ENCODE data around the gene FADS3. TPM values are rescaled to one million over a fixed set of nuclear protein-coding genes. Genes with fewer than 3 reads are reported as not detected.
A peak's percentile ranks its signal among the peaks of the same experiment; 100 is the strongest.

The FADS3 gene
- total RNA-seq, 1 experiment from 2014 or later: 67.9 TPM

- H3K4me2 ChIP-seq (ENCODE audit: low read length): no peak overlapping the region
- ChIA-PET POLR2A (ENCODE audit: unreplicated experiment) (no interaction called here), CTCF (interaction anchor here (1.5 kb wide), 1 partner anchor 178 kb away, joined by 4 read pairs; no protein-coding TSS in a partner anchor)
- no peaks in the 10 kb centered on the region for H3K9me3 ChIP-seq (ENCODE audit: low read length)
- no peaks in the 10 kb centered on the region for H3K4me1 ChIP-seq (ENCODE audit: insufficient read depth, low read length)
- no peak for ATAC-seq
- H2AFZ ChIP-seq (ENCODE audit: low read length): no peak overlapping the region
- no peak overlapping the region for H3K9ac ChIP-seq (ENCODE audit: low read length)
- intact Hi-C loops (cut with micrococcal nuclease): no loop called here
- H3K27me3 ChIP-seq (ENCODE audit: low read length): no peaks in the 10 kb centered on the region
- no peak overlapping the region for H3K4me3 ChIP-seq (ENCODE audit: low read length)
- H3F3A ChIP-seq (ENCODE audit: low read length, unreplicated experiment): no peaks in the 10 kb centered on the region
- no peak for TF ChIP-seq EZH2phosphoT487 (IDR thresholded peaks at IDR 0.05; ENCODE audit: borderline replicate concordance, low read length)
- TF ChIP-seq CTCF (conservative IDR thresholded peaks at IDR 0.05; ENCODE audit: low read depth, low read length): no peak
- TF ChIP-seq EZH2 (IDR thresholded peaks at IDR 0.05; ENCODE audit: low read length, unreplicated experiment): no peak
- BruUV-seq (replicated peaks): no TSS peak
- H3K79me2 ChIP-seq (ENCODE audit: low read length): no peaks in the 10 kb centered on the region
- no peaks in the 10 kb centered on the region for H4K20me1 ChIP-seq (ENCODE audit: low read length)
- no peaks in the 10 kb centered on the region for H3K36me3 ChIP-seq (ENCODE audit: low read depth, low read length)
- H3K27ac ChIP-seq (ENCODE audit: low read length): no peak overlapping the region
- DNase-seq: no peak
- H3K9me2 ChIP-seq (replicated peaks; ENCODE audit: low read length): no peaks in the 10 kb centered on the region
These were observed 12.5 kb upstream of the FADS3 start for GRCh38 chr11:61903845-61904244.

GRCh38 chr11:61902313-61902712 is 11.0 kb upstream of the FADS3 start:
- BruUV-seq (replicated peaks): no TSS peak
- no peak overlapping the region for H3K4me2 ChIP-seq (ENCODE audit: low read length)
- no peaks in the 10 kb centered on the region for H3K9me3 ChIP-seq (ENCODE audit: low read length)
- no peaks in the 10 kb centered on the region for H3K79me2 ChIP-seq (ENCODE audit: low read length)
- H3K4me1 ChIP-seq (ENCODE audit: insufficient read depth, low read length): no peaks in the 10 kb centered on the region
- H3K4me3 ChIP-seq (ENCODE audit: low read length): no peak overlapping the region
- H3K27ac ChIP-seq (ENCODE audit: low read length): no peak overlapping the region
- ChIA-PET POLR2A (ENCODE audit: unreplicated experiment) (interaction anchor here (0.5 kb wide), 1 partner anchor 208 kb away, joined by 9 read pairs; no protein-coding TSS in a partner anchor), CTCF (no interaction called here)
- H2AFZ ChIP-seq (ENCODE audit: low read length): no peak overlapping the region
- no peaks in the 10 kb centered on the region for H3K27me3 ChIP-seq (ENCODE audit: low read length)
- no peaks in the 10 kb centered on the region for H3K9me2 ChIP-seq (replicated peaks; ENCODE audit: low read length)
- no peaks in the 10 kb centered on the region for H3F3A ChIP-seq (ENCODE audit: low read length, unreplicated experiment)
- no peak for ATAC-seq
- no peaks in the 10 kb centered on the region for H3K36me3 ChIP-seq (ENCODE audit: low read depth, low read length)
- intact Hi-C loops (cut with micrococcal nuclease): no loop called here
- DNase-seq: no peak
- no peak overlapping the region for H3K9ac ChIP-seq (ENCODE audit: low read length)
- H4K20me1 ChIP-seq (ENCODE audit: low read length): no peaks in the 10 kb centered on the region
- no peak for TF ChIP-seq EZH2phosphoT487 (IDR thresholded peaks at IDR 0.05; ENCODE audit: borderline replicate concordance, low read length)
- no peak for TF ChIP-seq EZH2 (IDR thresholded peaks at IDR 0.05; ENCODE audit: low read length, unreplicated experiment)
- no peak for TF ChIP-seq CTCF (conservative IDR thresholded peaks at IDR 0.05; ENCODE audit: low read depth, low read length)

GRCh38 chr11:61901397-61901796 is 10.1 kb upstream of the FADS3 start:
- CTCF ChIA-PET: interaction anchor here (0.8 kb wide), 1 partner anchor 46 kb away, joined by 3 read pairs; no protein-coding TSS in a partner anchor
- H3K27ac ChIP-seq (ENCODE audit: low read length): no peak overlapping the region

More at GRCh38 chr11:61901397-61901796, 10.1 kb upstream of the FADS3 start:
- no peak overlapping the region for H3K4me2 ChIP-seq (ENCODE audit: low read length)
- H3K9me2 ChIP-seq (replicated peaks; ENCODE audit: low read length): no peaks in the 10 kb centered on the region
- ATAC-seq (no peak), DNase-seq (peak; percentile 19)
- no peaks in the 10 kb centered on the region for H3K4me1 ChIP-seq (ENCODE audit: insufficient read depth, low read length)
- TF ChIP-seq CTCF (conservative IDR thresholded peaks at IDR 0.05; ENCODE audit: low read depth, low read length) (0 out of 2 replicates have a peak, but pooled peaks have one; percentile 18), EZH2 (IDR thresholded peaks at IDR 0.05; ENCODE audit: low read length, unreplicated experiment) (no peak)
- H3F3A ChIP-seq (ENCODE audit: low read length, unreplicated experiment): no peaks in the 10 kb centered on the region
- no peaks in the 10 kb centered on the region for H3K27me3 ChIP-seq (ENCODE audit: low read length)
- no peak overlapping the region for H3K9ac ChIP-seq (ENCODE audit: low read length)
- no peak overlapping the region for H3K4me3 ChIP-seq (ENCODE audit: low read length)
- no peaks in the 10 kb centered on the region for H4K20me1 ChIP-seq (ENCODE audit: low read length)
- H3K79me2 ChIP-seq (ENCODE audit: low read length): no peaks in the 10 kb centered on the region
- no peak overlapping the region for H2AFZ ChIP-seq (ENCODE audit: low read length)
- no peaks in the 10 kb centered on the region for H3K9me3 ChIP-seq (ENCODE audit: low read length)
- BruUV-seq (replicated peaks): no TSS peak
- intact Hi-C loops (cut with micrococcal nuclease): no loop called here
- POLR2A ChIA-PET (ENCODE audit: unreplicated experiment): no interaction called here
- H3K36me3 ChIP-seq (ENCODE audit: low read depth, low read length): no peaks in the 10 kb centered on the region
